GM12878 (cell line): ENCODE data around the gene XRN2. TPM values are rescaled to one million over a fixed set of nuclear protein-coding genes. Genes with fewer than 3 reads are reported as not detected.

Experiments
- ATF2 ChIP-seq: IDR thresholded peaks from 2 replicates; pipeline ENCODE4 v1.6.1; 2012; ENCODE audit warnings: low read length, inconsistent platforms
- ATF3 ChIP-seq: IDR thresholded peaks from 2 replicates; pipeline ENCODE4 v1.6.1; 2011; ENCODE audit warnings: low read depth, mild to moderate bottlenecking, low read length, moderate library complexity, borderline replicate concordance; ENCODE audit errors: extremely low read depth
- BRCA1 ChIP-seq: IDR thresholded peaks from 2 replicates; pipeline ENCODE4 v1.6.1; 2011; ENCODE audit warnings: low read depth, low read length, improper control_type of control experiment
- CEBPZ ChIP-seq: fragments of 150-350 bp; IDR thresholded peaks from 2 replicates; pipeline ENCODE4 v1.6.1; 2016; ENCODE audit warnings: low read depth, low read length
- CHD1 ChIP-seq: IDR thresholded peaks from 2 replicates; pipeline ENCODE4 v1.6.1; 2012; ENCODE audit warnings: low read depth, low read length, improper control_type of control experiment
- CREB1 ChIP-seq: IDR thresholded peaks from 2 replicates; pipeline ENCODE4 v1.6.1; 2012; ENCODE audit warnings: low read depth, mild to moderate bottlenecking, inconsistent platforms
- CREM ChIP-seq: IDR thresholded peaks from 2 replicates; pipeline ENCODE4 v1.6.1; 2014; ENCODE audit warnings: antibody characterized with exemption, low read depth
- MLLT1 ChIP-seq: fragments of 450-650 bp; IDR thresholded peaks from 2 replicates; pipeline ENCODE4 v1.6.1; 2016; ENCODE audit warnings: mild to moderate bottlenecking
- MTA2 ChIP-seq: fragments of 450-650 bp; IDR thresholded peaks from 2 replicates; pipeline ENCODE4 v1.6.1; 2016; ENCODE audit warnings: low read depth, mild to moderate bottlenecking, moderate library complexity
- PAX8 ChIP-seq: fragments of 450-650 bp; IDR thresholded peaks from 2 replicates; pipeline ENCODE4 v1.6.1; 2017; ENCODE audit warnings: mild to moderate bottlenecking, moderate library complexity
- PBX3 ChIP-seq: IDR thresholded peaks from 2 replicates; pipeline ENCODE4 v1.6.1; 2011; ENCODE audit warnings: mild to moderate bottlenecking, low read depth, low read length, moderate library complexity; ENCODE audit not compliant: insufficient replicate concordance
- RAD21 ChIP-seq: IDR thresholded peaks from 2 replicates; pipeline ENCODE4 v1.6.1; 2011; ENCODE audit warnings: mild to moderate bottlenecking, low read depth, low read length, moderate library complexity; ENCODE audit not compliant: insufficient read depth
- RELB ChIP-seq: fragments of 450-650 bp; IDR thresholded peaks from 2 replicates; pipeline ENCODE4 v1.6.1; 2017; ENCODE audit warnings: low read depth, mild to moderate bottlenecking, moderate library complexity
- TCF7 ChIP-seq: IDR thresholded peaks from 2 replicates; pipeline ENCODE4 v1.6.1; 2014; ENCODE audit warnings: antibody characterized with exemption, borderline replicate concordance
- WRNIP1 ChIP-seq: IDR thresholded peaks from 2 replicates; pipeline ENCODE4 v1.6.1; 2011; ENCODE audit warnings: low read depth, low read length, improper control_type of control experiment, borderline replicate concordance
- ZNF622 ChIP-seq: fragments of 450-650 bp; IDR thresholded peaks from 2 replicates; pipeline ENCODE4 v1.6.1; 2017; ENCODE audit warnings: mild to moderate bottlenecking, inconsistent platforms
- polyA plus RNA-seq, 11 experiments: library from polyadenylated mRNA; depleted of rRNA in 4 of 11; unstranded in 6 of 11; stranded (reverse) in 5 of 11; fragments of >200 nt; fragmentation: Nextera tagmentation in 4 of 11; fragmentation: Illumina TruSeq in 1 of 11; extraction: Ambion mirVana in 4 of 11; extraction: Trizol in 1 of 11; gene quantifications; 1 replicate in 1 of 11; 2 replicates in 10 of 11; pipeline versions ENCODE4 v1.2.1 to v1.2.3, GENCODE V29; 2011 to 2016; ENCODE audit warnings: inconsistent platforms in 2 of 11, missing spikeins in 2 of 11, low read depth in 1 of 11
- total RNA-seq, 4 experiments: library from RNA; depleted of rRNA in 3 of 4; stranded (reverse); fragments of >200 nt in 3 of 4; fragmentation: Illumina TruSeq in 1 of 4; extraction: Trizol in 1 of 4; gene quantifications; 2 replicates each; pipeline versions ENCODE4 v1.2.1 to v1.2.3, GENCODE V29; 2013 to 2021
- TF ChIP-seq, protein P1 (sequence below): IDR thresholded peaks from 2 replicates; pipeline ENCODE4 v1.6.1; 2012; ENCODE audit warnings: low read depth, low read length, improper control_type of control experiment

Gene XRN2
- total and polyA plus RNA-seq, 10 of the 15 experiments (the other 5 are each of a cell fraction or from before 2014, with no cell fraction given): 59.7 to 97.8 (median 75.6) TPM

GRCh38 chr20:21272279-21272678 is 30.9 kb upstream of the XRN2 start (continued):
- TF ChIP-seq RELB (no peak), BRCA1 (no peak), ATF3 (no peak), TCF7 (no peak), CHD1 (no peak), ZNF622 (no peak), MTA2 (no peak), ATF2 (peak; percentile 54; the same call in 1 of the 2 replicates), CREB1 (no peak), WRNIP1 (no peak), PBX3 (no peak), RAD21 (no peak), CEBPZ (no peak), MLLT1 (no peak), PAX8 (no peak), CREM (no peak)
- TF ChIP-seq, protein P1, sequence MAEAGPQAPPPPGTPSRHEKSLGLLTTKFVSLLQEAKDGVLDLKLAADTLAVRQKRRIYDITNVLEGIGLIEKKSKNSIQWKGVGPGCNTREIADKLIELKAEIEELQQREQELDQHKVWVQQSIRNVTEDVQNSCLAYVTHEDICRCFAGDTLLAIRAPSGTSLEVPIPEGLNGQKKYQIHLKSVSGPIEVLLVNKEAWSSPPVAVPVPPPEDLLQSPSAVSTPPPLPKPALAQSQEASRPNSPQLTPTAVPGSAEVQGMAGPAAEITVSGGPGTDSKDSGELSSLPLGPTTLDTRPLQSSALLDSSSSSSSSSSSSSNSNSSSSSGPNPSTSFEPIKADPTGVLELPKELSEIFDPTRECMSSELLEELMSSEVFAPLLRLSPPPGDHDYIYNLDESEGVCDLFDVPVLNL: no peak
